SU-DHL-6 (cell line): ENCODE results near the gene SIT1.

Experiments
- H2AFZ ChIP-seq: fragments of 200-600 bp; sonication (generic); 2 replicates; pipeline ENCODE4 v1.6.1; 2014; ENCODE audit warnings: low read depth, mild to moderate bottlenecking, moderate library complexity, mixed read lengths, antibody characterized with exemption, low read length; ENCODE audit not compliant: severe bottlenecking
- H3F3A ChIP-seq: fragments of 200-600 bp; shearing (Covaris generic); 2 replicates; pipeline ENCODE4 v1.6.0; 2016; ENCODE audit warnings: antibody characterized with exemption, mild to moderate bottlenecking; ENCODE audit not compliant: insufficient read depth
- H3K27ac ChIP-seq: fragments of 200-600 bp; sonication (generic); 2 replicates; pipeline ENCODE4 v1.5.1; 2016; ENCODE audit warnings: low read depth, mild to moderate bottlenecking, low read length, moderate library complexity, mixed read lengths
- H3K27me3 ChIP-seq: fragments of 200-600 bp; sonication (generic), shearing (Covaris generic); 2 replicates; pipeline ENCODE4 v1.6.0; 2014; ENCODE audit warnings: mild to moderate bottlenecking, low read length
- H3K36me3 ChIP-seq: fragments of 200-600 bp; sonication (generic); 2 replicates; pipeline ENCODE4 v1.6.1; 2014; ENCODE audit warnings: mild to moderate bottlenecking, low read length, mixed read lengths
- H3K4me2 ChIP-seq: fragments of 300-600, 200-600 bp; shearing (Covaris generic), sonication (generic); 2 replicates; pipeline ENCODE4 v1.6.0; 2014; ENCODE audit warnings: low read length, low read depth, mild to moderate bottlenecking; ENCODE audit not compliant: poor library complexity, severe bottlenecking
- H3K4me3 ChIP-seq: fragments of 200-600 bp; sonication (generic); 2 replicates; pipeline ENCODE4 v1.5.1; 2014; ENCODE audit warnings: antibody characterized with exemption, low read length, mild to moderate bottlenecking, mixed read lengths; ENCODE audit not compliant: insufficient read depth, poor library complexity, severe bottlenecking
- H3K79me2 ChIP-seq: fragments of 200-600 bp; sonication (generic); 2 replicates; pipeline ENCODE4 v1.6.1; 2014; ENCODE audit warnings: mild to moderate bottlenecking, low read length, moderate library complexity; ENCODE audit not compliant: insufficient read depth
- H3K9ac ChIP-seq: fragments of 200-600 bp; sonication (generic); 2 replicates; pipeline ENCODE4 v1.7.0; 2014; ENCODE audit warnings: mild to moderate bottlenecking, low read length
- H3K9me2 ChIP-seq: fragments of 200-600 bp; sonication (generic); replicated peaks from 2 replicates; pipeline ENCODE4 v1.6.1; 2014; ENCODE audit warnings: low read length; ENCODE audit not compliant: insufficient read depth
- H3K9me3 ChIP-seq: fragments of 200-600 bp; sonication (generic); 2 replicates; pipeline ENCODE4 v1.6.1; 2014; ENCODE audit warnings: low read length, mixed read lengths; ENCODE audit not compliant: insufficient read depth
- H4K20me1 ChIP-seq: fragments of 200-600 bp; sonication (generic); 2 replicates; pipeline ENCODE4 v1.6.1; 2014; ENCODE audit warnings: low read depth, mild to moderate bottlenecking, antibody characterized with exemption, low read length, moderate library complexity, mixed read lengths
- CTCF ChIP-seq: fragments of 200-600 bp; sonication (generic); IDR thresholded peaks from one replicate; pipeline ENCODE4 v1.5.1; 2017; ENCODE audit warnings: antibody characterized with exemption, mild to moderate bottlenecking, low read length, moderate library complexity; ENCODE audit not compliant: insufficient read depth, poor library complexity, severe bottlenecking
- EZH2phosphoT487 ChIP-seq: fragments of 200-600 bp; sonication (generic), shearing (Covaris generic); conservative IDR thresholded peaks from 2 replicates; pipeline ENCODE4 v1.6.1; 2018; ENCODE audit warnings: mild to moderate bottlenecking, antibody characterized with exemption, low read length, moderate library complexity, mixed read lengths

The SIT1 gene

GRCh38 chr9:35628389-35628991, 22.2 kb downstream of the SIT1 start:
- H4K20me1 ChIP-seq: no peaks in the 10 kb centered on the region
- H3K27ac ChIP-seq: no peak overlapping the region
- no peaks in the 10 kb centered on the region for H3K27me3 ChIP-seq
- no peaks in the 10 kb centered on the region for H3K79me2 ChIP-seq
- no peak overlapping the region for H3K4me2 ChIP-seq
- TF ChIP-seq EZH2phosphoT487: no peak
- no peak for TF ChIP-seq CTCF
- no peaks in the 10 kb centered on the region for H3K9me2 ChIP-seq
- peaks cover 20% of the 10 kb centered on the region; the same call in 1 of the 2 replicates for H3F3A ChIP-seq
- no peaks in the 10 kb centered on the region for H3K36me3 ChIP-seq
- H3K4me3 ChIP-seq: no peak overlapping the region
- H2AFZ ChIP-seq: no peak overlapping the region
- no peaks in the 10 kb centered on the region for H3K9me3 ChIP-seq
- H3K9ac ChIP-seq: no peak overlapping the region

GRCh38 chr9:35627575-35627974, 23.2 kb downstream of the SIT1 start:
- H3F3A ChIP-seq: peaks cover 15% of the 10 kb centered on the region; the same call in 1 of the 2 replicates
- H3K27ac ChIP-seq: no peak overlapping the region
- no peaks in the 10 kb centered on the region for H3K36me3 ChIP-seq
- TF ChIP-seq EZH2phosphoT487 (no peak), CTCF (no peak)
- H3K9me3 ChIP-seq: no peaks in the 10 kb centered on the region
- no peaks in the 10 kb centered on the region for H3K9me2 ChIP-seq
- no peaks in the 10 kb centered on the region for H4K20me1 ChIP-seq
- no peak overlapping the region for H2AFZ ChIP-seq
- no peak overlapping the region for H3K4me3 ChIP-seq
- no peaks in the 10 kb centered on the region for H3K79me2 ChIP-seq
- no peaks in the 10 kb centered on the region for H3K27me3 ChIP-seq
- H3K4me2 ChIP-seq: no peak overlapping the region
- H3K9ac ChIP-seq: no peak overlapping the region

- Histone ChIP-seq H3K9ac (peak overlapping the region; percentile 54), H2AFZ (peak overlapping the region; percentile 2), H3K79me2 (no peaks in the 10 kb centered on the region), H3F3A (peaks cover 51% of the 10 kb centered on the region), H3K9me3 (no peaks in the 10 kb centered on the region), H3K36me3 (no peaks in the 10 kb centered on the region), H3K27ac (peak overlapping the region; percentile 94), H3K4me2 (peak overlapping the region; percentile 63), H3K27me3 (no peaks in the 10 kb centered on the region), H3K4me3 (no peak overlapping the region), H4K20me1 (no peaks in the 10 kb centered on the region), H3K9me2 (no peaks in the 10 kb centered on the region)
- TF ChIP-seq CTCF: no peak
- no peak for TF ChIP-seq EZH2phosphoT487
Measured at GRCh38 chr9:35619800-35620158, 31.0 kb downstream of the SIT1 start.
